H1 (cell line): ENCODE results near the gene ZBTB46. TPM values are rescaled to one million over a fixed set of nuclear protein-coding genes. Genes with fewer than 3 reads are reported as not detected.

Experiments used
- ATF2 ChIP-seq: IDR thresholded peaks from 2 replicates; pipeline ENCODE4 v1.6.1; 2012; ENCODE audit warnings: low read length, inconsistent platforms
- BRCA1 ChIP-seq: IDR thresholded peaks from 2 replicates; pipeline ENCODE4 v1.6.1; 2012; ENCODE audit warnings: low read depth, low read length, improper control_type of control experiment
- RFX5 ChIP-seq: IDR thresholded peaks from 2 replicates; pipeline ENCODE4 v1.6.1; 2011; ENCODE audit warnings: low read depth, low read length, improper control_type of control experiment, borderline replicate concordance
- polyA plus RNA-seq, 7 experiments: library from polyadenylated mRNA; depleted of rRNA in 3 of 7; stranded (reverse) in 5 of 7; unstranded in 2 of 7; fragments of >200 nt in 5 of 7; fragments of 200-250 nt in 2 of 7; gene quantifications; 1 replicate in 5 of 7; 2 replicates in 1 of 7; 4 replicates in 1 of 7; pipeline versions ENCODE4 v1.2.1 to v1.2.3, GENCODE V29; 2011 to 2013; ENCODE audit warnings: missing spikeins in 2 of 7, mixed read lengths in 2 of 7
- total RNA-seq: library from RNA; stranded (reverse); fragmentation: NEBNext Ultra II Directional; extraction: Animal tissue kit (Norgen Biotek cat#: 25700); gene quantifications from 2 replicates; pipeline ENCODE4 v1.2.1, GENCODE V29; 2021

Gene ZBTB46
- total and polyA plus RNA-seq, 2 of the 8 experiments (the other 6 are each of a cell fraction or from before 2014, with no cell fraction given): 6.4 to 22.4 TPM

GRCh38 chr20:63769891-63770474 lies 61.1 kb downstream of the ZBTB46 start (continued):
- TF ChIP-seq ATF2 (no peak), RFX5 (no peak), BRCA1 (no peak)
- TF ChIP-seq, all 59 proteins: peak for 0
